H1 (cell line): ENCODE data around the gene SRSF3. TPM values are rescaled to one million over a fixed set of nuclear protein-coding genes. Genes with fewer than 3 reads are reported as not detected.

Source experiments
- CTCF ChIA-PET: fragments of 300-600 bp; sonication (Branson Sonifier 250); formaldehyde crosslinking; loops from one replicate; lab custom pipeline; 2021; ENCODE audit not compliant: partially characterized antibody; lab: Charles Lee
- POLR2A ChIA-PET: fragments of 300-600 bp; sonication (Branson Sonifier 250); formaldehyde crosslinking; loops from one replicate; lab custom pipeline; 2021; ENCODE audit warnings: inconsistent platforms; ENCODE audit not compliant: partially characterized antibody; lab: Charles Lee
- DNase-seq, 2 experiments: peaks; one replicate each; pipeline versions ENCODE4 v3.0.0 to v3.0.0-alpha.2; 2010 to 2022; ENCODE audit warnings: low spot score in 2 of 2, low read depth in 1 of 2, mixed read lengths in 1 of 2
- FAIRE-seq: peaks from 2 replicates; lab custom pipeline; 2011; peaks lifted over from hg19 to GRCh38; lab: Jason Lieb, UNC
- H2AFZ ChIP-seq: 2 replicates; pipeline ENCODE4 v1.8.1; 2012; ENCODE audit warnings: low read length, inconsistent platforms
- H2AK5ac ChIP-seq: 2 replicates; pipeline ENCODE4 v1.6.1; 2013; ENCODE audit warnings: low read depth, low read length
- H2BK120ac ChIP-seq: replicated peaks from 2 replicates; pipeline ENCODE3; 2013; ENCODE audit warnings: low read depth, low read length, inconsistent platforms
- H2BK12ac ChIP-seq: 2 replicates; pipeline ENCODE4 v1.6.1; 2013; ENCODE audit warnings: low read depth, low read length
- H2BK15ac ChIP-seq: 2 replicates; pipeline ENCODE4 v1.6.1; 2013; ENCODE audit warnings: low read length
- H2BK20ac ChIP-seq: 2 replicates; pipeline ENCODE4 v1.6.1; 2013; ENCODE audit warnings: low read length
- H2BK5ac ChIP-seq: 2 replicates; pipeline ENCODE4 v1.6.1; 2013; ENCODE audit warnings: low read depth, low read length
- H3K14ac ChIP-seq: 2 replicates; pipeline ENCODE4 v1.6.1; 2013; ENCODE audit warnings: inconsistent platforms; ENCODE audit not compliant: insufficient read length
- H3K18ac ChIP-seq: 2 replicates; pipeline ENCODE4 v1.6.1; 2013; ENCODE audit warnings: low read length; ENCODE audit errors: extremely low read depth
- H3K23ac ChIP-seq: 2 replicates; pipeline ENCODE4 v1.6.1; 2013; ENCODE audit warnings: inconsistent platforms; ENCODE audit not compliant: insufficient read length
- H3K23me2 ChIP-seq: 2 replicates; pipeline ENCODE4 v1.6.1; 2013; ENCODE audit warnings: low read depth, low read length
- H3K27ac ChIP-seq: 2 replicates; pipeline ENCODE4 v1.6.1; 2011; ENCODE audit warnings: low read depth, low read length, inconsistent platforms
- H3K27me3 ChIP-seq, 4 experiments: replicated peaks in 1 of 4; 1 replicate in 1 of 4; 2 replicates in 3 of 4; pipeline versions ENCODE4 v1.6.1 to v1.8.1; 2011 to 2013; ENCODE audit warnings: low read length in 3 of 4, mild to moderate bottlenecking in 3 of 4, inconsistent platforms in 2 of 4, mixed read lengths in 2 of 4, moderate library complexity in 1 of 4; ENCODE audit not compliant: control insufficient read depth in 3 of 4, insufficient read depth in 3 of 4; ENCODE audit errors: extremely low read depth in 1 of 4
- H3K36me3 ChIP-seq, 4 experiments: 2 replicates each; pipeline versions ENCODE4 v1.6.1 to v1.8.1; 2011 to 2013; ENCODE audit warnings: mild to moderate bottlenecking in 4 of 4, low read length in 3 of 4, moderate library complexity in 2 of 4, control low read depth in 1 of 4, inconsistent platforms in 1 of 4; ENCODE audit not compliant: insufficient read depth in 4 of 4, control insufficient read depth in 2 of 4
- H3K4ac ChIP-seq: replicated peaks from 2 replicates; pipeline ENCODE3; 2013; ENCODE audit warnings: low read length, low read depth, mixed read lengths, inconsistent platforms; ENCODE audit not compliant: insufficient read length
- H3K4me1 ChIP-seq, 4 experiments: replicated peaks in 1 of 4; 1 replicate in 1 of 4; 2 replicates in 3 of 4; pipeline versions ENCODE4 v1.6.1 to v1.8.1; 2011 to 2013; ENCODE audit warnings: low read length in 3 of 4, inconsistent platforms in 2 of 4, mixed read lengths in 1 of 4; ENCODE audit not compliant: insufficient read depth in 4 of 4, control insufficient read depth in 3 of 4
- H3K4me2 ChIP-seq, 2 experiments: 2 replicates each; pipeline versions ENCODE4 v1.6.1 to v1.8.1; 2011 to 2013; ENCODE audit warnings: low read depth in 2 of 2, low read length in 2 of 2, control low read depth in 1 of 2, inconsistent platforms in 1 of 2, mild to moderate bottlenecking in 1 of 2; ENCODE audit not compliant: insufficient read depth in 1 of 2
- H3K4me3 ChIP-seq, 4 experiments: fragments of 200-600, 300-600 bp in 1 of 4; sonication (generic), shearing (Covaris generic), sonication (Bioruptor Twin) in 1 of 4; 2 replicates each; pipeline versions ENCODE4 v1.5.1 to v1.8.1; 2011 to 2016; ENCODE audit warnings: low read length in 4 of 4, low read depth in 3 of 4, control low read depth in 2 of 4, inconsistent platforms in 2 of 4, mild to moderate bottlenecking in 2 of 4, mixed read lengths in 1 of 4, moderate library complexity in 1 of 4; ENCODE audit not compliant: insufficient read depth in 2 of 4; ENCODE audit errors: extremely low read depth in 1 of 4
- H3K56ac ChIP-seq: replicated peaks from 2 replicates; pipeline ENCODE3; 2013; ENCODE audit warnings: low read depth, mild to moderate bottlenecking, mixed read lengths, low read length, inconsistent platforms; ENCODE audit not compliant: insufficient read length
- H3K79me1 ChIP-seq: 2 replicates; pipeline ENCODE4 v1.6.1; 2013; ENCODE audit warnings: low read depth, low read length, control low read depth
- H3K79me2 ChIP-seq, 2 experiments: 2 replicates each; pipeline versions ENCODE4 v1.6.1 to v1.8.1; 2012 to 2013; ENCODE audit warnings: low read length in 2 of 2, mild to moderate bottlenecking in 2 of 2, inconsistent platforms in 1 of 2; ENCODE audit not compliant: insufficient read depth in 2 of 2, control insufficient read depth in 1 of 2
- H3K9ac ChIP-seq, 4 experiments: replicated peaks in 1 of 4; 1 replicate in 1 of 4; 2 replicates in 3 of 4; pipeline versions ENCODE4 v1.6.1 to v1.8.1; 2011 to 2013; ENCODE audit warnings: low read depth in 3 of 4, low read length in 3 of 4, control low read depth in 2 of 4, mild to moderate bottlenecking in 2 of 4, moderate library complexity in 2 of 4, inconsistent platforms in 1 of 4; ENCODE audit errors: extremely low read depth in 1 of 4
- H3K9me3 ChIP-seq, 2 experiments: 2 replicates each; pipeline versions ENCODE4 v1.6.1 to v1.8.1; 2012 to 2013; ENCODE audit warnings: mild to moderate bottlenecking in 2 of 2, moderate library complexity in 2 of 2, control low read depth in 1 of 2, inconsistent platforms in 1 of 2, low read depth in 1 of 2, low read length in 1 of 2, mixed read lengths in 1 of 2; ENCODE audit not compliant: insufficient read depth in 2 of 2
- H4K20me1 ChIP-seq, 2 experiments: replicated peaks in 1 of 2; 2 replicates each; pipeline versions ENCODE3 to v1.8.1; 2011 to 2013; ENCODE audit warnings: inconsistent platforms in 2 of 2, low read length in 2 of 2, mild to moderate bottlenecking in 1 of 2; ENCODE audit not compliant: insufficient read depth in 2 of 2, control insufficient read depth in 1 of 2
- H4K5ac ChIP-seq: 2 replicates; pipeline ENCODE4 v1.6.1; 2013; ENCODE audit warnings: low read length, low read depth, mixed read lengths, inconsistent platforms; ENCODE audit not compliant: insufficient read length
- H4K8ac ChIP-seq: 2 replicates; pipeline ENCODE4 v1.8.0; 2013; ENCODE audit warnings: mild to moderate bottlenecking, moderate library complexity, low read length, inconsistent platforms; ENCODE audit not compliant: insufficient read depth; ENCODE audit errors: extremely low read depth
- H4K91ac ChIP-seq: replicated peaks from 2 replicates; pipeline ENCODE3; 2013; ENCODE audit warnings: low read length, mixed read lengths, inconsistent platforms; ENCODE audit not compliant: insufficient read length
- CBX8 ChIP-seq: fragments of 300-800, 300-1000 bp; sonication (generic); IDR thresholded peaks from 2 replicates; pipeline ENCODE4 v1.7.1; 2016; ENCODE audit warnings: low read depth, low read length, borderline replicate concordance
- CHD1 ChIP-seq: IDR thresholded peaks from 2 replicates; pipeline ENCODE4 v1.6.1; 2012; ENCODE audit warnings: low read depth, low read length, improper control_type of control experiment
- CTBP2 ChIP-seq: IDR thresholded peaks from 2 replicates; pipeline ENCODE4 v1.7.0; 2011; ENCODE audit warnings: borderline replicate concordance, mild to moderate bottlenecking, moderate library complexity, mixed read lengths, low read length; ENCODE audit not compliant: insufficient read depth, insufficient read length
- EZH2 ChIP-seq: fragments of 200-600 bp; sonication (generic); IDR thresholded peaks from 2 replicates; pipeline ENCODE4 v1.7.1; 2012; ENCODE audit warnings: low read depth, mild to moderate bottlenecking, moderate library complexity, low read length, inconsistent platforms; ENCODE audit not compliant: severe bottlenecking
- GTF2F1 ChIP-seq: IDR thresholded peaks from 2 replicates; pipeline ENCODE4 v1.6.1; 2012; ENCODE audit warnings: low read depth, low read length, improper control_type of control experiment, borderline replicate concordance
- JUND ChIP-seq: IDR thresholded peaks from 2 replicates; pipeline ENCODE4 v1.6.1; 2011; ENCODE audit warnings: mild to moderate bottlenecking, improper control_type of control experiment, low read length
- KDM1A ChIP-seq: fragments of 200-600, 300-600 bp; sonication (generic); IDR thresholded peaks from 2 replicates; pipeline ENCODE4 v1.7.1; 2016; ENCODE audit warnings: mild to moderate bottlenecking, low read length, borderline replicate concordance
- KDM5A ChIP-seq: fragments of 200-600 bp; IDR thresholded peaks from 2 replicates; pipeline ENCODE4 v1.7.1; 2012; ENCODE audit warnings: mild to moderate bottlenecking, low read length, inconsistent platforms, mixed read lengths
- NANOG ChIP-seq: IDR thresholded peaks from 2 replicates; pipeline ENCODE4 v1.6.1; 2011; ENCODE audit warnings: low read length, low read depth, mild to moderate bottlenecking, inconsistent platforms; ENCODE audit not compliant: insufficient read depth, poor library complexity, severe bottlenecking
- RBBP5 ChIP-seq: IDR thresholded peaks from 2 replicates; pipeline ENCODE4 v1.7.1; 2012; ENCODE audit warnings: low read depth, mild to moderate bottlenecking, inconsistent platforms, low read length, moderate library complexity, borderline replicate concordance
- SIX5 ChIP-seq: IDR thresholded peaks from 2 replicates; pipeline ENCODE4 v1.6.1; 2011; ENCODE audit warnings: mild to moderate bottlenecking, low read depth, low read length
- WGBS, 2 experiments: shearing (Covaris generic) in 1 of 2; methylation state at CpG; one replicate each; pipeline versions ENCODE4 v1.1.6 to v1.1.7; 2013 to 2015; ENCODE audit warnings: low lambda C conversion rate in 2 of 2, mixed read lengths in 2 of 2, inconsistent platforms in 1 of 2, low coverage in 1 of 2, missing lambda C conversion rate in 1 of 2; ENCODE audit not compliant: insufficient replicate concordance in 2 of 2, insufficient coverage in 1 of 2, insufficient read length in 1 of 2; ENCODE audit errors: extremely low coverage in 1 of 2, missing lambda C conversion rate in 1 of 2; 5-methylcytosine and 5-hydroxymethylcytosine counted together
- polyA plus RNA-seq, 7 experiments: library from polyadenylated mRNA; depleted of rRNA in 3 of 7; stranded (reverse) in 5 of 7; unstranded in 2 of 7; fragments of >200 nt in 5 of 7; fragments of 200-250 nt in 2 of 7; gene quantifications; 1 replicate in 5 of 7; 2 replicates in 1 of 7; 4 replicates in 1 of 7; pipeline versions ENCODE4 v1.2.1 to v1.2.3, GENCODE V29; 2011 to 2013; ENCODE audit warnings: missing spikeins in 2 of 7, mixed read lengths in 2 of 7
- total RNA-seq: library from RNA; stranded (reverse); fragmentation: NEBNext Ultra II Directional; extraction: Animal tissue kit (Norgen Biotek cat#: 25700); gene quantifications from 2 replicates; pipeline ENCODE4 v1.2.1, GENCODE V29; 2021

The SRSF3 gene
- total and polyA plus RNA-seq, 2 of the 8 experiments (the other 6 are each of a cell fraction or from before 2014, with no cell fraction given), result 471 to 689 TPM

GRCh38 chr6:36577301-36577700, 16.9 kb upstream of the SRSF3 start:
- H3K9me3 ChIP-seq, result no peaks in the 10 kb centered on the region
- no peak overlapping the region for H2AFZ ChIP-seq
- WGBS, 2 experiments, result 90% methylated on average over 2 of the region's 2 CpGs; no CpG with 5 or more reads in 1 of the 2 experiments

More at GRCh38 chr6:36577301-36577700, 16.9 kb upstream of the SRSF3 start:
- Histone ChIP-seq H3K14ac (no peak overlapping the region), H3K4me3 (no peak overlapping the region), H3K36me3 (no peaks in the 10 kb centered on the region), H3K23me2 (peaks cover 2% of the 10 kb centered on the region; the same call in 1 of the 2 replicates), H2AK5ac (no peak overlapping the region), H3K4me1 (no peaks in the 10 kb centered on the region), H2BK5ac (no peak overlapping the region), H3K23ac (no peak overlapping the region), H4K8ac (no peak overlapping the region), H4K5ac (no peak overlapping the region), H3K56ac (no peak overlapping the region), H3K18ac (no peak overlapping the region), H4K20me1 (no peaks in the 10 kb centered on the region), H2BK20ac (no peak overlapping the region), H2BK120ac (no peak overlapping the region), H2BK15ac (no peak overlapping the region), H3K27ac (no peak overlapping the region), H3K79me1 (no peaks in the 10 kb centered on the region), H2BK12ac (no peak overlapping the region), H3K9ac (no peak overlapping the region), H4K91ac (no peak overlapping the region), H3K4me2 (no peak overlapping the region), H3K4ac (no peak overlapping the region), H3K79me2 (no peaks in the 10 kb centered on the region), H3K27me3 (no peaks in the 10 kb centered on the region)
- FAIRE-seq, result no peak
- TF ChIP-seq CBX8 (no peak), KDM5A (no peak), JUND (no peak), SIX5 (no peak), GTF2F1 (no peak), CHD1 (no peak), EZH2 (no peak), CTBP2 (no peak), KDM1A (no peak), RBBP5 (no peak), NANOG (no peak)
- ChIA-PET CTCF (no interaction called here), POLR2A (interaction anchor here (6.2 kb wide), 1 partner anchor 21 kb away, joined by 69 read pairs; the partner anchor contains the start of gene SRSF3)
- DNase-seq, result no peak
